H9 (cell line): ENCODE measurements around the gene PLXNA4. TPM values are rescaled to one million over a fixed set of nuclear protein-coding genes. Genes with fewer than 3 reads are reported as not detected.

Source experiments
- DNase-seq: peaks from one replicate; pipeline ENCODE4 v3.0.0-alpha.2; 2017
- H2AFZ ChIP-seq: one replicate; pipeline ENCODE4 v1.6.1; 2013; ENCODE audit warnings: mild to moderate bottlenecking, low read length, control low read depth, moderate library complexity
- H2AK5ac ChIP-seq: 2 replicates; pipeline ENCODE4 v1.6.1; 2013; ENCODE audit warnings: low read length, control low read depth, mixed read lengths; ENCODE audit not compliant: insufficient read length
- H2BK120ac ChIP-seq: one replicate; pipeline ENCODE4 v1.6.1; 2013; ENCODE audit warnings: low read depth, mild to moderate bottlenecking, low read length, control low read depth, inconsistent platforms; ENCODE audit not compliant: poor library complexity, severe bottlenecking
- H2BK12ac ChIP-seq: 2 replicates; pipeline ENCODE4 v1.6.1; 2013; ENCODE audit warnings: low read length, control low read depth, mixed read lengths, low read depth; ENCODE audit not compliant: insufficient read length
- H2BK15ac ChIP-seq: 2 replicates; pipeline ENCODE4 v1.6.1; 2013; ENCODE audit warnings: low read depth, low read length, control low read depth
- H2BK20ac ChIP-seq: one replicate; pipeline ENCODE4 v1.6.1; 2013; ENCODE audit warnings: low read depth, mild to moderate bottlenecking, low read length, control low read depth, inconsistent platforms; ENCODE audit not compliant: poor library complexity, severe bottlenecking
- H2BK5ac ChIP-seq: 2 replicates; pipeline ENCODE4 v1.6.1; 2013; ENCODE audit warnings: low read length, control low read depth, mixed read lengths; ENCODE audit not compliant: insufficient read length
- H3K14ac ChIP-seq: 2 replicates; pipeline ENCODE4 v1.6.1; 2013; ENCODE audit warnings: low read length, control low read depth; ENCODE audit not compliant: insufficient read depth
- H3K18ac ChIP-seq: 2 replicates; pipeline ENCODE4 v1.6.1; 2013; ENCODE audit warnings: low read depth, mild to moderate bottlenecking, mixed read lengths, low read length, control low read depth; ENCODE audit not compliant: insufficient read length
- H3K23ac ChIP-seq: 2 replicates; pipeline ENCODE4 v1.6.1; 2013; ENCODE audit warnings: low read length, control low read depth, mixed read lengths, low read depth; ENCODE audit not compliant: insufficient read length
- H3K23me2 ChIP-seq: 2 replicates; pipeline ENCODE4 v1.6.1; 2013; ENCODE audit warnings: low read depth, mild to moderate bottlenecking, mixed read lengths, low read length, control low read depth; ENCODE audit not compliant: insufficient read length, poor library complexity, severe bottlenecking
- H3K27ac ChIP-seq: 2 replicates; pipeline ENCODE4 v1.5.1; 2013; ENCODE audit warnings: low read length, control low read depth, mixed read lengths, low read depth; ENCODE audit not compliant: insufficient read length
- H3K27me3 ChIP-seq: 2 replicates; pipeline ENCODE4 v1.6.1; 2013; ENCODE audit warnings: low read length, control low read depth, inconsistent platforms; ENCODE audit not compliant: insufficient read depth
- H3K4ac ChIP-seq: 2 replicates; pipeline ENCODE4 v1.6.1; 2013; ENCODE audit warnings: low read depth, mild to moderate bottlenecking, control low read depth, inconsistent platforms, low read length, moderate library complexity
- H3K4me1 ChIP-seq: 2 replicates; pipeline ENCODE4 v1.6.1; 2013; ENCODE audit warnings: low read length, control low read depth, inconsistent platforms; ENCODE audit not compliant: insufficient read depth
- H3K4me2 ChIP-seq: 2 replicates; pipeline ENCODE4 v1.6.1; 2013; ENCODE audit warnings: low read length, control low read depth, mixed read lengths; ENCODE audit not compliant: insufficient read length, insufficient read depth
- H3K56ac ChIP-seq: 2 replicates; pipeline ENCODE4 v1.6.1; 2013; ENCODE audit warnings: low read depth, mild to moderate bottlenecking, mixed read lengths, low read length, control low read depth; ENCODE audit not compliant: insufficient read length
- H3K79me1 ChIP-seq: 2 replicates; pipeline ENCODE4 v1.6.1; 2013; ENCODE audit warnings: low read depth, mild to moderate bottlenecking, moderate library complexity, low read length, control low read depth, inconsistent platforms; ENCODE audit not compliant: insufficient read depth, poor library complexity, severe bottlenecking
- H3K79me2 ChIP-seq: 2 replicates; pipeline ENCODE4 v1.6.1; 2013; ENCODE audit warnings: low read length, control low read depth, inconsistent platforms; ENCODE audit not compliant: insufficient read depth
- H3K9ac ChIP-seq: 2 replicates; pipeline ENCODE4 v1.6.1; 2013; ENCODE audit warnings: low read length, control low read depth, mixed read lengths; ENCODE audit not compliant: insufficient read length; ENCODE audit errors: extremely low read depth
- H3K9me3 ChIP-seq: one replicate; pipeline ENCODE4 v1.6.1; 2013; ENCODE audit warnings: low read depth, low read length, inconsistent platforms; ENCODE audit not compliant: control insufficient read depth
- H3T11ph ChIP-seq: one replicate; pipeline ENCODE4 v1.6.1; 2013; ENCODE audit warnings: mild to moderate bottlenecking, low read length, control low read depth, inconsistent platforms
- H4K20me1 ChIP-seq: one replicate; pipeline ENCODE4 v1.6.1; 2013; ENCODE audit not compliant: control insufficient read depth, insufficient read length, insufficient read depth
- H4K5ac ChIP-seq: 2 replicates; pipeline ENCODE4 v1.6.1; 2013; ENCODE audit warnings: low read depth, mild to moderate bottlenecking, mixed read lengths, low read length, control low read depth; ENCODE audit not compliant: insufficient read length
- H4K8ac ChIP-seq: replicated peaks from 2 replicates; pipeline ENCODE4 v1.6.1; 2013; ENCODE audit warnings: low read length, control low read depth, mixed read lengths, low read depth; ENCODE audit not compliant: insufficient read length
- H4K91ac ChIP-seq: 2 replicates; pipeline ENCODE4 v1.6.1; 2013; ENCODE audit warnings: low read depth, mild to moderate bottlenecking, moderate library complexity, mixed read lengths, low read length, control low read depth; ENCODE audit not compliant: insufficient read length
- H3K27ac Mint-ChIP-seq, 3 experiments: 2 replicates in 2 of 3; 3 replicates in 1 of 3; pipeline ENCODE4 v1.8.0; 2020 to 2021; ENCODE audit warnings: mixed read lengths in 3 of 3, mild to moderate bottlenecking in 1 of 3, moderate library complexity in 1 of 3
- H3K27me3 Mint-ChIP-seq: 2 replicates; pipeline ENCODE4 v1.8.0; 2021; ENCODE audit warnings: low read depth, mild to moderate bottlenecking, moderate library complexity, mixed read lengths
- H3K36me3 Mint-ChIP-seq, 3 experiments: 2 replicates in 2 of 3; 3 replicates in 1 of 3; pipeline ENCODE4 v1.8.0; 2020 to 2021; ENCODE audit warnings: low read depth in 3 of 3, mixed read lengths in 3 of 3; ENCODE audit not compliant: insufficient read depth in 1 of 3
- H3K4me1 Mint-ChIP-seq, 2 experiments: 2 replicates each; pipeline ENCODE4 v1.8.0; 2020; ENCODE audit warnings: mixed read lengths in 2 of 2
- H3K4me3 Mint-ChIP-seq, 2 experiments: 2 replicates in 1 of 2; 3 replicates in 1 of 2; pipeline ENCODE4 v1.8.0; 2020 to 2021; ENCODE audit warnings: mild to moderate bottlenecking in 2 of 2, mixed read lengths in 2 of 2, moderate library complexity in 1 of 2
- H3K9me3 Mint-ChIP-seq, 2 experiments: 2 replicates in 1 of 2; 3 replicates in 1 of 2; pipeline ENCODE4 v1.8.0; 2020; ENCODE audit warnings: mild to moderate bottlenecking in 2 of 2, mixed read lengths in 2 of 2, moderate library complexity in 1 of 2
- WGBS: extraction: QIAGEN DNeasy Blood & Tissue Kit; methylation state at CpG from one replicate; pipeline ENCODE4 v1.1.7; 2013; ENCODE audit warnings: missing lambda C conversion rate, low lambda C conversion rate, mixed read lengths; ENCODE audit not compliant: insufficient read length; ENCODE audit errors: extremely low coverage; 5-methylcytosine and 5-hydroxymethylcytosine counted together
- total RNA-seq: library from RNA; stranded (reverse); gene quantifications from 2 replicates; pipeline ENCODE4 v1.2.1, GENCODE V29; 2021
- TF ChIP-seq, protein P1 (sequence below): fragments of 200-600 bp; sonication (generic); conservative IDR thresholded peaks from 3 replicates; pipeline ENCODE4 v1.8.0; 2021; ENCODE audit warnings: antibody characterized with exemption, mild to moderate bottlenecking

Gene PLXNA4
- total RNA-seq, 1 experiment from 2014 or later = 0.35 TPM

DNA sequence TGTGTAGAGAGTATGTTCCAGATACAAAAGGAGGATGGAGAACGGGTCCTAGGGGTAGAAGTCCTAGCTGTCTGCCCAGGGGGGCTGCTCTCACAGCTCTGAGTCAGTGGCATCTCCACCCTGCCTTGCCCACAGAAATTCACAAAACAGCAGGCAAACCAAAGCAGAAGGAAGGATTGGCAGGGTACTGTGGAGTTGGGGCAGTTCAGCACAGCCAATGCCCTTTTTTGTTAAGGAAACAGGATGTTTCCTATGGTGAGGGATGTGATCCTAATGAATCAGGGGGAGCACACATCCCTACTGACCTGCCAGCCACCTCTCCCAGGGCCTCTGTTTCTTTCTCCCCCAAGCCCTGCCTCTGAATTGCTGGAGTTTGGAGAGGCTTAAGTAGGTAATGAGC is 457.6 kb downstream of the PLXNA4 start:
- no peaks in the 10 kb centered on the region for H3K23me2 ChIP-seq
- no peak overlapping the region for H3K18ac ChIP-seq
- H4K5ac ChIP-seq = no peak overlapping the region
- no peak overlapping the region for H3K23ac ChIP-seq
- H3K9me3 ChIP-seq = no peaks in the 10 kb centered on the region
- H3K14ac ChIP-seq = no peak overlapping the region
- Mint-ChIP-seq H3K36me3 (no peaks in the 10 kb centered on the region; a peak in 1 of 7 replicates), H3K4me3 (no peak overlapping the region), H3K9me3 (no peaks in the 10 kb centered on the region), H3K27me3 (peaks cover 4% of the 10 kb centered on the region), H3K27ac (no peak overlapping the region), H3K4me1 (peaks cover 15 to 20% of the 10 kb centered on the region in 2 experiments)
- H2BK12ac ChIP-seq = no peak overlapping the region
- no peak overlapping the region for H3K4ac ChIP-seq
- H2BK5ac ChIP-seq = no peak overlapping the region
- no peak overlapping the region for H3K27ac ChIP-seq
- no peak overlapping the region for H4K91ac ChIP-seq
- H2BK120ac ChIP-seq = no peak overlapping the region
- no peaks in the 10 kb centered on the region for H3K79me2 ChIP-seq
- H3K56ac ChIP-seq = no peak overlapping the region
- no peaks in the 10 kb centered on the region for H3K27me3 ChIP-seq
- TF ChIP-seq, protein P1, sequence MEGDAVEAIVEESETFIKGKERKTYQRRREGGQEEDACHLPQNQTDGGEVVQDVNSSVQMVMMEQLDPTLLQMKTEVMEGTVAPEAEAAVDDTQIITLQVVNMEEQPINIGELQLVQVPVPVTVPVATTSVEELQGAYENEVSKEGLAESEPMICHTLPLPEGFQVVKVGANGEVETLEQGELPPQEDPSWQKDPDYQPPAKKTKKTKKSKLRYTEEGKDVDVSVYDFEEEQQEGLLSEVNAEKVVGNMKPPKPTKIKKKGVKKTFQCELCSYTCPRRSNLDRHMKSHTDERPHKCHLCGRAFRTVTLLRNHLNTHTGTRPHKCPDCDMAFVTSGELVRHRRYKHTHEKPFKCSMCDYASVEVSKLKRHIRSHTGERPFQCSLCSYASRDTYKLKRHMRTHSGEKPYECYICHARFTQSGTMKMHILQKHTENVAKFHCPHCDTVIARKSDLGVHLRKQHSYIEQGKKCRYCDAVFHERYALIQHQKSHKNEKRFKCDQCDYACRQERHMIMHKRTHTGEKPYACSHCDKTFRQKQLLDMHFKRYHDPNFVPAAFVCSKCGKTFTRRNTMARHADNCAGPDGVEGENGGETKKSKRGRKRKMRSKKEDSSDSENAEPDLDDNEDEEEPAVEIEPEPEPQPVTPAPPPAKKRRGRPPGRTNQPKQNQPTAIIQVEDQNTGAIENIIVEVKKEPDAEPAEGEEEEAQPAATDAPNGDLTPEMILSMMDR = no peak
- H4K8ac ChIP-seq = no peak overlapping the region
- H2AFZ ChIP-seq = no peak overlapping the region
- no peak for DNase-seq
- no CpG with 5 or more reads among the region's 1 CpG for WGBS
- H4K20me1 ChIP-seq = no peaks in the 10 kb centered on the region
- H3K4me1 ChIP-seq = peaks cover 2% of the 10 kb centered on the region; the same call in 1 of the 2 replicates
- no peak overlapping the region for H2AK5ac ChIP-seq
- no peak overlapping the region for H3T11ph ChIP-seq
- no peak overlapping the region for H2BK15ac ChIP-seq
- no peak overlapping the region for H3K4me2 ChIP-seq
- H3K79me1 ChIP-seq = no peaks in the 10 kb centered on the region
- no peak overlapping the region for H2BK20ac ChIP-seq
- H3K9ac ChIP-seq = no peak overlapping the region
